ENCODE data around the gene MIA2. TPM values are rescaled to one million over a fixed set of nuclear protein-coding genes. Genes with fewer than 3 reads are reported as not detected.
"Not testable (repeated sequence)": the region's sequence is repeated elsewhere in the genome, so short reads cannot be mapped to it uniquely, and the experiment has no call there.

Gene MIA2
- polyA plus RNA-seq, 1 of the 3 experiments (the other 2 are of a cell fraction): 2.6 TPM

GRCh38 chr14:39230416-39231035 is 3.2 kb upstream of the MIA2 start:
- H3K79me2 ChIP-seq (ENCODE audit: insufficient read depth): no peaks in the 10 kb centered on the region
- no peaks in the 10 kb centered on the region for H3K4me1 ChIP-seq (ENCODE audit: control insufficient read depth in 1 of 2, insufficient read depth in 2 of 2, low read depth in 1 of 2, low read length in 1 of 2)
- H3K9me3 ChIP-seq: no peaks in the 10 kb centered on the region
- 89% methylated on average over 4 of the region's 5 CpGs for WGBS (ENCODE audit: low lambda C conversion rate)
- TF ChIP-seq EP300 (IDR thresholded peaks at IDR 0.05; ENCODE audit: borderline replicate concordance in 1 of 2, low read depth in 1 of 2, low read length in 1 of 2): no peak
- no peak for TF ChIP-seq RFX5 (IDR thresholded peaks at IDR 0.05; ENCODE audit: low read length)
- no peak for TF ChIP-seq SMC3 (IDR thresholded peaks at IDR 0.05; ENCODE audit: low read depth, low read length)
- TF ChIP-seq JUND (IDR thresholded peaks at IDR 0.05): no peak
- no peak for TF ChIP-seq RXRA (IDR thresholded peaks at IDR 0.05; ENCODE audit: borderline replicate concordance, low read depth)
- TF ChIP-seq, protein P1, sequence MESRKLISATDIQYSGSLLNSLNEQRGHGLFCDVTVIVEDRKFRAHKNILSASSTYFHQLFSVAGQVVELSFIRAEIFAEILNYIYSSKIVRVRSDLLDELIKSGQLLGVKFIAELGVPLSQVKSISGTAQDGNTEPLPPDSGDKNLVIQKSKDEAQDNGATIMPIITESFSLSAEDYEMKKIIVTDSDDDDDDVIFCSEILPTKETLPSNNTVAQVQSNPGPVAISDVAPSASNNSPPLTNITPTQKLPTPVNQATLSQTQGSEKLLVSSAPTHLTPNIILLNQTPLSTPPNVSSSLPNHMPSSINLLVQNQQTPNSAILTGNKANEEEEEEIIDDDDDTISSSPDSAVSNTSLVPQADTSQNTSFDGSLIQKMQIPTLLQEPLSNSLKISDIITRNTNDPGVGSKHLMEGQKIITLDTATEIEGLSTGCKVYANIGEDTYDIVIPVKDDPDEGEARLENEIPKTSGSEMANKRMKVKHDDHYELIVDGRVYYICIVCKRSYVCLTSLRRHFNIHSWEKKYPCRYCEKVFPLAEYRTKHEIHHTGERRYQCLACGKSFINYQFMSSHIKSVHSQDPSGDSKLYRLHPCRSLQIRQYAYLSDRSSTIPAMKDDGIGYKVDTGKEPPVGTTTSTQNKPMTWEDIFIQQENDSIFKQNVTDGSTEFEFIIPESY (IDR thresholded peaks at IDR 0.05; ENCODE audit: borderline replicate concordance, low read depth): no peak
- no peak for TF ChIP-seq EZH2phosphoT487 (IDR thresholded peaks at IDR 0.05; ENCODE audit: borderline replicate concordance, low read depth)
- no peak for TF ChIP-seq GATA2 (CRISPR knock-in tag; IDR thresholded peaks at IDR 0.05)
- no peak for TF ChIP-seq RAD21 (IDR thresholded peaks at IDR 0.05; ENCODE audit: low read length)
- ChIA-PET POLR2A (no interaction called here), CTCF (no interaction called here)
- H3K4me3 ChIP-seq (ENCODE audit: low read depth in 2 of 2, low read length in 1 of 2): no peak overlapping the region
- H3K36me3 ChIP-seq (replicated peaks in 1 of 2; ENCODE audit: control insufficient read depth in 1 of 2, insufficient read depth in 2 of 2, low read length in 1 of 2): no peaks in the 10 kb centered on the region
- H3K9ac ChIP-seq: no peak overlapping the region
- no peak for DNase-seq
- H3K4me2 ChIP-seq: no peak overlapping the region
- H2AFZ ChIP-seq (ENCODE audit: low read depth): no peak overlapping the region
- no peaks in the 10 kb centered on the region for H3K27me3 ChIP-seq (ENCODE audit: insufficient read depth)
- H3F3A ChIP-seq (replicated peaks; ENCODE audit: insufficient read depth): no peaks in the 10 kb centered on the region
- no peaks in the 10 kb centered on the region for H4K20me1 ChIP-seq (ENCODE audit: insufficient read depth)
- no peak overlapping the region for H3K27ac ChIP-seq (ENCODE audit: low read depth in 2 of 2, low read length in 1 of 2)
- H3K9me2 ChIP-seq: no peaks in the 10 kb centered on the region

GRCh38 chr14:39231751-39232553 is 1.8 kb upstream of the MIA2 start:
- H3K4me2 ChIP-seq; H3K27ac ChIP-seq (ENCODE audit: low read depth in 2 of 2, low read length in 1 of 2); POLR2A ChIA-PET; H3K36me3 ChIP-seq (replicated peaks in 1 of 2; ENCODE audit: control insufficient read depth in 1 of 2, insufficient read depth in 2 of 2, low read length in 1 of 2); H4K20me1 ChIP-seq (ENCODE audit: insufficient read depth); H3K4me3 ChIP-seq (ENCODE audit: low read depth in 2 of 2, low read length in 1 of 2); H3K9me3 ChIP-seq; H3F3A ChIP-seq (replicated peaks; ENCODE audit: insufficient read depth); H2AFZ ChIP-seq (ENCODE audit: low read depth); H3K4me1 ChIP-seq (ENCODE audit: control insufficient read depth in 1 of 2, insufficient read depth in 2 of 2, low read depth in 1 of 2, low read length in 1 of 2); H3K27me3 ChIP-seq (ENCODE audit: insufficient read depth); H3K79me2 ChIP-seq (ENCODE audit: insufficient read depth); H3K9ac ChIP-seq; H3K9me2 ChIP-seq: not testable (repeated sequence)
- DNase-seq: peak; percentile 4
- peak; percentile 37 for TF ChIP-seq CTCF (IDR thresholded peaks at IDR 0.05)
- TF ChIP-seq RAD21 (IDR thresholded peaks at IDR 0.05; ENCODE audit: low read length): peak; percentile 47
- CTCF ChIA-PET: interaction anchor here (0.6 to 1.3 kb wide), 2 partner anchors 116 to 217 kb away, joined by 3 read pairs; no protein-coding TSS in a partner anchor
- 83% methylated on average over 11 of the region's 11 CpGs for WGBS (ENCODE audit: low lambda C conversion rate)
